ENCODE data around the gene YEATS2. TPM values are rescaled to one million over a fixed set of nuclear protein-coding genes. Genes with fewer than 3 reads are reported as not detected.

Gene YEATS2
- total and polyA plus RNA-seq, 2 donors (not counting 1 experiment from before 2014, with no cell fraction given) = 25.0 to 28.7 TPM

- Histone ChIP-seq H3K9ac (ENCODE audit: insufficient read depth, low read length) (no peak overlapping the region), H3K36me3 (ENCODE audit: control insufficient read depth, insufficient read depth, low read length) (peaks cover 13% of the 10 kb centered on the region)
Observed at GRCh38 chr3:183809270-183809669, 111.7 kb downstream of the YEATS2 start.

GRCh38 chr3:183810643-183811594 lies 113.3 kb downstream of the YEATS2 start:
- TF ChIP-seq CTCF (conservative IDR thresholded peaks at IDR 0.05 in 1 of 2, IDR thresholded peaks at IDR 0.05 in 1 of 2; ENCODE audit: low read depth in 1 of 2, low read length in 2 of 2) = no peak
- TF ChIP-seq EZH2 (IDR thresholded peaks at IDR 0.05; ENCODE audit: low read length, missing control alignments) = no peak
- H3K4me2 ChIP-seq (ENCODE audit: extremely low read depth, insufficient read depth, low read length) = no peak overlapping the region
- no peaks in the 10 kb centered on the region for H3K9me3 ChIP-seq (ENCODE audit: control insufficient read depth, insufficient read depth, low read depth, low read length)
- no peak overlapping the region for H3K4me3 ChIP-seq (replicated peaks in 1 of 4; ENCODE audit: control extremely low read depth in 1 of 4, insufficient read depth in 1 of 4, low read depth in 3 of 4, low read length in 4 of 4)
- no peaks in the 10 kb centered on the region for H3K79me2 ChIP-seq (ENCODE audit: control insufficient read depth, insufficient read depth, low read length)
- H3K4me1 ChIP-seq (ENCODE audit: control insufficient read depth, extremely low read depth, insufficient read depth, low read length) = no peaks in the 10 kb centered on the region
- H3K36me3 ChIP-seq (ENCODE audit: control insufficient read depth, insufficient read depth, low read length) = peaks cover 10% of the 10 kb centered on the region
- no peak overlapping the region for H3K9ac ChIP-seq (ENCODE audit: insufficient read depth, low read length)
- H3K27me3 ChIP-seq (ENCODE audit: control insufficient read depth, insufficient read depth, low read length) = no peaks in the 10 kb centered on the region
- no peak overlapping the region for H2AFZ ChIP-seq (ENCODE audit: low read length)
- H4K20me1 ChIP-seq (ENCODE audit: control insufficient read depth, extremely low read depth, insufficient read depth, low read length) = no peaks in the 10 kb centered on the region
- DNase-seq (ENCODE audit: low read depth in 2 of 2) = no peak
- no peak overlapping the region for H3K27ac ChIP-seq (ENCODE audit: insufficient read depth, low read length)

More at GRCh38 chr3:183809270-183809669, 111.7 kb downstream of the YEATS2 start:
- Histone ChIP-seq H4K20me1 (ENCODE audit: control insufficient read depth, extremely low read depth, insufficient read depth, low read length) (no peaks in the 10 kb centered on the region), H3K79me2 (ENCODE audit: control insufficient read depth, insufficient read depth, low read length) (no peaks in the 10 kb centered on the region), H3K9me3 (ENCODE audit: control insufficient read depth, insufficient read depth, low read depth, low read length) (no peaks in the 10 kb centered on the region), H3K4me1 (ENCODE audit: control insufficient read depth, extremely low read depth, insufficient read depth, low read length) (no peaks in the 10 kb centered on the region), H3K4me3 (replicated peaks in 1 of 4; ENCODE audit: control extremely low read depth in 1 of 4, insufficient read depth in 1 of 4, low read depth in 3 of 4, low read length in 4 of 4) (no peak overlapping the region), H3K27ac (ENCODE audit: insufficient read depth, low read length) (no peak overlapping the region), H3K4me2 (ENCODE audit: extremely low read depth, insufficient read depth, low read length) (no peak overlapping the region), H3K27me3 (ENCODE audit: control insufficient read depth, insufficient read depth, low read length) (no peaks in the 10 kb centered on the region), H2AFZ (ENCODE audit: low read length) (no peak overlapping the region)
- DNase-seq (ENCODE audit: low read depth in 2 of 2) = no peak
- no peak for TF ChIP-seq EZH2 (IDR thresholded peaks at IDR 0.05; ENCODE audit: low read length, missing control alignments)
- no peak for TF ChIP-seq CTCF (conservative IDR thresholded peaks at IDR 0.05 in 1 of 2, IDR thresholded peaks at IDR 0.05 in 1 of 2; ENCODE audit: low read depth in 1 of 2, low read length in 2 of 2)

GRCh38 chr3:183811638-183812037 lies 114.0 kb downstream of the YEATS2 start:
- no peak for DNase-seq (ENCODE audit: low read depth in 2 of 2)
- Histone ChIP-seq H3K4me2 (ENCODE audit: extremely low read depth, insufficient read depth, low read length) (no peak overlapping the region), H3K4me1 (ENCODE audit: control insufficient read depth, extremely low read depth, insufficient read depth, low read length) (no peaks in the 10 kb centered on the region), H3K4me3 (replicated peaks in 1 of 4; ENCODE audit: control extremely low read depth in 1 of 4, insufficient read depth in 1 of 4, low read depth in 3 of 4, low read length in 4 of 4) (no peak overlapping the region), H3K9ac (ENCODE audit: insufficient read depth, low read length) (no peak overlapping the region), H3K79me2 (ENCODE audit: control insufficient read depth, insufficient read depth, low read length) (no peaks in the 10 kb centered on the region), H3K36me3 (ENCODE audit: control insufficient read depth, insufficient read depth, low read length) (peaks cover 10% of the 10 kb centered on the region), H3K27ac (ENCODE audit: insufficient read depth, low read length) (no peak overlapping the region), H4K20me1 (ENCODE audit: control insufficient read depth, extremely low read depth, insufficient read depth, low read length) (no peaks in the 10 kb centered on the region), H2AFZ (ENCODE audit: low read length) (no peak overlapping the region), H3K9me3 (ENCODE audit: control insufficient read depth, insufficient read depth, low read depth, low read length) (no peaks in the 10 kb centered on the region), H3K27me3 (ENCODE audit: control insufficient read depth, insufficient read depth, low read length) (no peaks in the 10 kb centered on the region)
- TF ChIP-seq EZH2 (IDR thresholded peaks at IDR 0.05; ENCODE audit: low read length, missing control alignments) (no peak), CTCF (conservative IDR thresholded peaks at IDR 0.05 in 1 of 2, IDR thresholded peaks at IDR 0.05 in 1 of 2; ENCODE audit: low read depth in 1 of 2, low read length in 2 of 2) (no peak)
